ENCODE results near the gene NR2C1.
"Not testable (repeated sequence)": the region's sequence is repeated elsewhere in the genome, so short reads cannot be mapped to it uniquely, and the experiment has no call there.

Gene NR2C1

GRCh38 chr12:95115641-95116040, 42.2 kb upstream of the NR2C1 start:
- no peak for TF ChIP-seq CTCF (IDR thresholded peaks at IDR 0.05; ENCODE audit: low read depth, low read length, missing control alignments)
- no peak overlapping the region for H3K4me3 ChIP-seq (ENCODE audit: low read depth, low read length)
- no peak for DNase-seq (ENCODE audit: low read depth)

- TF ChIP-seq CTCF (IDR thresholded peaks at IDR 0.05; ENCODE audit: low read depth, low read length, missing control alignments) = no peak
- H3K4me3 ChIP-seq (ENCODE audit: low read depth, low read length) = no peak overlapping the region
- DNase-seq (ENCODE audit: low read depth) = no peak
Observed at GRCh38 chr12:95114766-95115405, 41.5 kb upstream of the NR2C1 start.

GRCh38 chr12:95107362-95107761, 33.9 kb upstream of the NR2C1 start:
- DNase-seq (ENCODE audit: low read depth) = no peak
- TF ChIP-seq CTCF (IDR thresholded peaks at IDR 0.05; ENCODE audit: low read depth, low read length, missing control alignments) = no peak
- H3K4me3 ChIP-seq (ENCODE audit: low read depth, low read length) = no peak overlapping the region

GRCh38 chr12:95105540-95105939, 32.1 kb upstream of the NR2C1 start:
- no peak for TF ChIP-seq CTCF (IDR thresholded peaks at IDR 0.05; ENCODE audit: low read depth, low read length, missing control alignments)
- DNase-seq (ENCODE audit: low read depth) = no peak
- H3K4me3 ChIP-seq (ENCODE audit: low read depth, low read length) = no peak overlapping the region

- no peak for DNase-seq (ENCODE audit: low read depth)
- no peak overlapping the region for H3K4me3 ChIP-seq (ENCODE audit: low read depth, low read length)
Observed at GRCh38 chr12:95104919-95105452, 31.6 kb upstream of the NR2C1 start.

GRCh38 chr12:95102916-95103671, 29.7 kb upstream of the NR2C1 start:
- no peak overlapping the region for H3K4me3 ChIP-seq (ENCODE audit: low read depth, low read length)
- TF ChIP-seq CTCF (IDR thresholded peaks at IDR 0.05; ENCODE audit: low read depth, low read length, missing control alignments) = no peak
- peak; percentile 72 for DNase-seq (ENCODE audit: low read depth)

More at GRCh38 chr12:95104919-95105452, 31.6 kb upstream of the NR2C1 start:
- TF ChIP-seq CTCF (IDR thresholded peaks at IDR 0.05; ENCODE audit: low read depth, low read length, missing control alignments) = no peak

- H3K4me3 ChIP-seq (ENCODE audit: low read depth, low read length); DNase-seq (ENCODE audit: low read depth): not testable (repeated sequence)
Observed at GRCh38 chr12:95101957-95102356, 28.5 kb upstream of the NR2C1 start.

Data from GM12864 (cell line).